Measurements from ENCODE around the gene CFAP69. TPM values are rescaled to one million over a fixed set of nuclear protein-coding genes. Genes with fewer than 3 reads are reported as not detected.
A peak's percentile ranks its signal among the peaks of the same experiment; 100 is the strongest.

CFAP69 gene
- total RNA-seq, 1 experiment from 2014 or later: 3.1 TPM

DNA sequence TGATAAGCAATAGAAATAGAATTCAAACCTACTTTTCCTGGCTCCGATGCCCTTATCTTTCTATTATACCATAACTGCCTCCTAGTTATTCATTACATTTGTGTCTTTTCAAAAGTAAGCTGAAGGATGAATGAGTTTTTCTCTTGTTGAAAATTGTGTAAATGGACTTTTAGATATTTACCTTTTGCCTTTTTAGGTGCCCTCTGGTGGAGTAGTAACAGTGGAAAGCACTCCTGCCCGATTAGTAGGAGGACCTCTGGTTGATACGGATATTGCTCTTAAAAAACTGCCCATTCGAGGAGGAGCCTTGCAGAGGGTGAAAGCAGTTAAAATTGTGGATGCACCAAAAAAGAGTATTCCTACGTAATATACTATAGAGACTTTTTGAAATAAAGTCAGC is 64.9 kb downstream of the CFAP69 start:
- BruUV-seq (replicated peaks): no TSS peak
- H3K4me1 ChIP-seq (ENCODE audit: insufficient read depth, low read length): no peaks in the 10 kb centered on the region
- no peak overlapping the region for H3K4me2 ChIP-seq (ENCODE audit: low read length)
- TF ChIP-seq, protein P1, sequence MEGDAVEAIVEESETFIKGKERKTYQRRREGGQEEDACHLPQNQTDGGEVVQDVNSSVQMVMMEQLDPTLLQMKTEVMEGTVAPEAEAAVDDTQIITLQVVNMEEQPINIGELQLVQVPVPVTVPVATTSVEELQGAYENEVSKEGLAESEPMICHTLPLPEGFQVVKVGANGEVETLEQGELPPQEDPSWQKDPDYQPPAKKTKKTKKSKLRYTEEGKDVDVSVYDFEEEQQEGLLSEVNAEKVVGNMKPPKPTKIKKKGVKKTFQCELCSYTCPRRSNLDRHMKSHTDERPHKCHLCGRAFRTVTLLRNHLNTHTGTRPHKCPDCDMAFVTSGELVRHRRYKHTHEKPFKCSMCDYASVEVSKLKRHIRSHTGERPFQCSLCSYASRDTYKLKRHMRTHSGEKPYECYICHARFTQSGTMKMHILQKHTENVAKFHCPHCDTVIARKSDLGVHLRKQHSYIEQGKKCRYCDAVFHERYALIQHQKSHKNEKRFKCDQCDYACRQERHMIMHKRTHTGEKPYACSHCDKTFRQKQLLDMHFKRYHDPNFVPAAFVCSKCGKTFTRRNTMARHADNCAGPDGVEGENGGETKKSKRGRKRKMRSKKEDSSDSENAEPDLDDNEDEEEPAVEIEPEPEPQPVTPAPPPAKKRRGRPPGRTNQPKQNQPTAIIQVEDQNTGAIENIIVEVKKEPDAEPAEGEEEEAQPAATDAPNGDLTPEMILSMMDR (conservative IDR thresholded peaks at IDR 0.05; ENCODE audit: low read depth, low read length): 0 out of 2 replicates have a peak, but pooled peaks have one; percentile 18
- TF ChIP-seq EZH2 (IDR thresholded peaks at IDR 0.05; ENCODE audit: low read length, unreplicated experiment) (no peak), EZH2phosphoT487 (IDR thresholded peaks at IDR 0.05; ENCODE audit: borderline replicate concordance, low read length) (no peak)
- H3K27me3 ChIP-seq (ENCODE audit: low read length): no peaks in the 10 kb centered on the region
- H3K9me2 ChIP-seq (replicated peaks; ENCODE audit: low read length): no peaks in the 10 kb centered on the region
- H4K20me1 ChIP-seq (ENCODE audit: low read length): no peaks in the 10 kb centered on the region
- intact Hi-C loops (cut with micrococcal nuclease): no loop called here
- DNase-seq (no peak), ATAC-seq (peak; percentile 27; the same call in 1 of the 2 replicates)
- no peak overlapping the region for H2AFZ ChIP-seq (ENCODE audit: low read length)
- no peaks in the 10 kb centered on the region for H3K79me2 ChIP-seq (ENCODE audit: low read length)
- ChIA-PET CTCF (no interaction called here), POLR2A (ENCODE audit: unreplicated experiment) (no interaction called here)
- H3K36me3 ChIP-seq (ENCODE audit: low read depth, low read length): no peaks in the 10 kb centered on the region
- H3K9ac ChIP-seq (ENCODE audit: low read length): no peak overlapping the region
- no peaks in the 10 kb centered on the region for H3K9me3 ChIP-seq (ENCODE audit: low read length)
- no peaks in the 10 kb centered on the region for H3F3A ChIP-seq (ENCODE audit: low read length, unreplicated experiment)
- no peak overlapping the region for H3K4me3 ChIP-seq (ENCODE audit: low read length)
- H3K27ac ChIP-seq (ENCODE audit: low read length): no peak overlapping the region

DNA sequence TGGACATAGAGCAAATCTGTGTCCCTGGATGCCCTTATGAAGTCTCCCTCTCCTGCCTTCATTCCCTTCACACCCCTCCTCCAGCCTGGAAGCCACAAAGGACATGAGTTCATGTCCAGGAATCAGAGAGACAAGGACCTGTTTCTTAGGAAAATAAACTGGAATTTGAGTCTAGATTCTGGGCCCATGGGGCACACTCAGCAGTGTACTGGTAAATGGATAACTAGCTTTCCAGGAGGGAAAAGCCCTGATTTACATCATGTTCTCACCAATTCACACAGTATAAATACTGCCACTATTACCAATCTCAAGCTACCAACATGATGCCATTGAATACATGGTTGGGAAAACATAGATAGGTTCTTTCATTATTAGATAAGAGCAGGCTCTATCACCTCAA is 66.2 kb downstream of the CFAP69 start:
- Histone ChIP-seq H2AFZ (ENCODE audit: low read length) (no peak overlapping the region), H3K4me1 (ENCODE audit: insufficient read depth, low read length) (no peaks in the 10 kb centered on the region), H3K9me3 (ENCODE audit: low read length) (no peaks in the 10 kb centered on the region), H3K4me3 (ENCODE audit: low read length) (no peak overlapping the region), H3K36me3 (ENCODE audit: low read depth, low read length) (no peaks in the 10 kb centered on the region), H3K9ac (ENCODE audit: low read length) (no peak overlapping the region), H3K9me2 (replicated peaks; ENCODE audit: low read length) (no peaks in the 10 kb centered on the region), H4K20me1 (ENCODE audit: low read length) (no peaks in the 10 kb centered on the region), H3K79me2 (ENCODE audit: low read length) (no peaks in the 10 kb centered on the region), H3K27me3 (ENCODE audit: low read length) (no peaks in the 10 kb centered on the region), H3F3A (ENCODE audit: low read length, unreplicated experiment) (no peaks in the 10 kb centered on the region), H3K4me2 (ENCODE audit: low read length) (no peak overlapping the region), H3K27ac (ENCODE audit: low read length) (no peak overlapping the region)
- BruUV-seq (replicated peaks): no TSS peak
- no peak for ATAC-seq
- no peak for TF ChIP-seq EZH2phosphoT487 (IDR thresholded peaks at IDR 0.05; ENCODE audit: borderline replicate concordance, low read length)
- TF ChIP-seq EZH2 (IDR thresholded peaks at IDR 0.05; ENCODE audit: low read length, unreplicated experiment): no peak
- TF ChIP-seq, protein P1 (conservative IDR thresholded peaks at IDR 0.05; ENCODE audit: low read depth, low read length): no peak
- intact Hi-C loops (cut with micrococcal nuclease): no loop called here
- no peak for DNase-seq
- ChIA-PET CTCF (no interaction called here), POLR2A (ENCODE audit: unreplicated experiment) (no interaction called here)

GRCh38 chr7:90312745-90313144 is 67.8 kb downstream of the CFAP69 start:
- H3K9me2 ChIP-seq (replicated peaks; ENCODE audit: low read length): no peaks in the 10 kb centered on the region

More at GRCh38 chr7:90312745-90313144, 67.8 kb downstream of the CFAP69 start:
- no peaks in the 10 kb centered on the region for H3K79me2 ChIP-seq (ENCODE audit: low read length)
- H3K36me3 ChIP-seq (ENCODE audit: low read depth, low read length): no peaks in the 10 kb centered on the region
- ATAC-seq (peak; percentile 64), DNase-seq (peak; percentile 19)
- no peak overlapping the region for H3K9ac ChIP-seq (ENCODE audit: low read length)
- intact Hi-C loops (cut with micrococcal nuclease): loop anchor here (1.0 kb wide), 2 partner anchors 101 to 115 kb away; no protein-coding TSS in a partner anchor
- H4K20me1 ChIP-seq (ENCODE audit: low read length): no peaks in the 10 kb centered on the region
- no peak overlapping the region for H2AFZ ChIP-seq (ENCODE audit: low read length)
- ChIA-PET CTCF (interaction anchor here (0.5 to 1.7 kb wide), 3 partner anchors 33 to 191 kb away, joined by 3 to 21 read pairs (median 4); no protein-coding TSS in a partner anchor), POLR2A (ENCODE audit: unreplicated experiment) (no interaction called here)
- TF ChIP-seq, protein P1 (conservative IDR thresholded peaks at IDR 0.05; ENCODE audit: low read depth, low read length): peak; percentile 54
- TF ChIP-seq EZH2phosphoT487 (IDR thresholded peaks at IDR 0.05; ENCODE audit: borderline replicate concordance, low read length) (no peak), EZH2 (IDR thresholded peaks at IDR 0.05; ENCODE audit: low read length, unreplicated experiment) (no peak)
- no TSS peak for BruUV-seq (replicated peaks)
- H3K27ac ChIP-seq (ENCODE audit: low read length): no peak overlapping the region
- H3K4me2 ChIP-seq (ENCODE audit: low read length): no peak overlapping the region
- no peaks in the 10 kb centered on the region for H3F3A ChIP-seq (ENCODE audit: low read length, unreplicated experiment)
- H3K4me1 ChIP-seq (ENCODE audit: insufficient read depth, low read length): 0 out of 2 replicates have a peak, but pooled peaks cover 3% of the 10 kb centered on the region
- H3K27me3 ChIP-seq (ENCODE audit: low read length): no peaks in the 10 kb centered on the region
- no peaks in the 10 kb centered on the region for H3K9me3 ChIP-seq (ENCODE audit: low read length)
- no peak overlapping the region for H3K4me3 ChIP-seq (ENCODE audit: low read length)

All from PC-3 (cell line).